ENCODE measurements around the gene PLA2G6. TPM values are rescaled to one million over a fixed set of nuclear protein-coding genes. Genes with fewer than 3 reads are reported as not detected.
A peak's percentile ranks its signal among the peaks of the same experiment; 100 is the strongest.

The PLA2G6 gene
- total RNA-seq, 2 experiments from 2014 or later = 65.0 to 72.0 TPM

DNA sequence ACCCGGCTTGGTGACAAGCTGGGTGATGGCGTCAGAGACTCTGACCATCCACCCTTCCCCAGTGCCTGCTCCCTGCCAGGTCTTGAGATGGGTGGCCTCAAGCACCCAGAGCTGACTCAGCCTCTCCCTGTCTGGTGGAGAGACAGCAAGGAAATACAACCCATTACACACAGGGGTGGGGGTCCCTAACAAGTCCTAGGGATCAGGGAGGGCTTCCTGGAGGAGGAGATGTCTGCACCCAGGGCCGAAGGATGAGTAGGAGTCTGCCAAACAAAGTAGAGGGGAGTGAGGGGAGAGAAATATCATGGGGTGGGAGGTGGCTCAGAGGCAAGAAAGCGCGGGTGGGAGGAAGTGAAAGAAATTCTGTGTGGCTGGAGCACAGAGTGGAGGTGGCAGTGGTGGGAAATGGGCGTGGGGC lies 26.9 kb upstream of the PLA2G6 start:
- H3K4me3 Mint-ChIP-seq = no peak overlapping the region
- H3K36me3 Mint-ChIP-seq (ENCODE audit: low read depth) = peaks cover 4% of the 10 kb centered on the region
- no peak overlapping the region for H3K27ac Mint-ChIP-seq
- ChIA-PET POLR2A (no interaction called here), CTCF (no interaction called here)
- H3K9me3 Mint-ChIP-seq = no peaks in the 10 kb centered on the region
- peaks cover 30% of the 10 kb centered on the region for H3K4me1 Mint-ChIP-seq
- H3K27me3 Mint-ChIP-seq = peaks cover 4% of the 10 kb centered on the region
- DNase-seq = no peak

- no peak for DNase-seq
- Mint-ChIP-seq H3K36me3 (ENCODE audit: low read depth) (no peaks in the 10 kb centered on the region), H3K4me1 (peaks cover 31% of the 10 kb centered on the region), H3K27me3 (no peaks in the 10 kb centered on the region), H3K4me3 (no peak overlapping the region), H3K27ac (no peak overlapping the region), H3K9me3 (no peaks in the 10 kb centered on the region)
- ChIA-PET POLR2A (no interaction called here), CTCF (interaction anchor here (0.6 to 1.4 kb wide), 2 partner anchors 8 to 14 kb away, joined by 3 to 5 read pairs; no protein-coding TSS in a partner anchor)
Observed at GRCh38 chr22:38207898-38208432, 26.3 kb upstream of the PLA2G6 start.

- Mint-ChIP-seq H3K27ac (no peak overlapping the region), H3K36me3 (ENCODE audit: low read depth) (no peaks in the 10 kb centered on the region), H3K9me3 (no peaks in the 10 kb centered on the region), H3K4me1 (peaks cover 40% of the 10 kb centered on the region), H3K27me3 (no peaks in the 10 kb centered on the region), H3K4me3 (no peak overlapping the region)
- no peak for DNase-seq
- POLR2A ChIA-PET = no interaction called here
- CTCF ChIA-PET = interaction anchor here (0.6 to 1.6 kb wide), 4 partner anchors 9 to 85 kb away, joined by 3 to 5 read pairs (median 3); no protein-coding TSS in a partner anchor
Observed at GRCh38 chr22:38205261-38206128, 23.9 kb upstream of the PLA2G6 start.

DNA sequence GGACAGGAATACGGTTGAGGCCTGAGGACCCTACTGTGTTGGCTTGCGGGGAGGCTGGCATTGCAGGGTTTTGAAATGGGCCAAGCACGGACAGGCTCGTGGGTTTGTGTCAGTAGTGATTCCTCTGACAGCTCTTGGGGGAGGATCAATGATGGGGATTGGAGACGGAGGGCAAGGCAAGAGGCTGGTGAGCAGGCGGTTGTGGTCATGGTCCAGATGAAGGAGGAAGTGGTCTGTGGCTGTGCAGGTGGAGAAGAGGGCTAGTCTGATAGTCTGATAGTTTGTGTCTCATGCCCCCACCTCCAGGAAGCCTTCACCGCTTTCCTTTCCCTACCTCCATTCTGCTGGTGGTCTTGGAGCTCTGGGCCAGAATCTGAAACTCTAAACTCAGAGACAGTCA lies 23.2 kb upstream of the PLA2G6 start:
- Mint-ChIP-seq H3K27me3 (no peaks in the 10 kb centered on the region), H3K27ac (peak overlapping the region; percentile 78), H3K4me1 (peaks cover 43% of the 10 kb centered on the region), H3K9me3 (no peaks in the 10 kb centered on the region), H3K4me3 (peak overlapping the region; percentile 2), H3K36me3 (ENCODE audit: low read depth) (no peaks in the 10 kb centered on the region)
- ChIA-PET POLR2A (no interaction called here), CTCF (interaction anchor here (0.6 to 2.4 kb wide), 5 partner anchors 9 to 86 kb away, joined by 3 to 9 read pairs (median 3); no protein-coding TSS in a partner anchor)
- DNase-seq = no peak

DNA sequence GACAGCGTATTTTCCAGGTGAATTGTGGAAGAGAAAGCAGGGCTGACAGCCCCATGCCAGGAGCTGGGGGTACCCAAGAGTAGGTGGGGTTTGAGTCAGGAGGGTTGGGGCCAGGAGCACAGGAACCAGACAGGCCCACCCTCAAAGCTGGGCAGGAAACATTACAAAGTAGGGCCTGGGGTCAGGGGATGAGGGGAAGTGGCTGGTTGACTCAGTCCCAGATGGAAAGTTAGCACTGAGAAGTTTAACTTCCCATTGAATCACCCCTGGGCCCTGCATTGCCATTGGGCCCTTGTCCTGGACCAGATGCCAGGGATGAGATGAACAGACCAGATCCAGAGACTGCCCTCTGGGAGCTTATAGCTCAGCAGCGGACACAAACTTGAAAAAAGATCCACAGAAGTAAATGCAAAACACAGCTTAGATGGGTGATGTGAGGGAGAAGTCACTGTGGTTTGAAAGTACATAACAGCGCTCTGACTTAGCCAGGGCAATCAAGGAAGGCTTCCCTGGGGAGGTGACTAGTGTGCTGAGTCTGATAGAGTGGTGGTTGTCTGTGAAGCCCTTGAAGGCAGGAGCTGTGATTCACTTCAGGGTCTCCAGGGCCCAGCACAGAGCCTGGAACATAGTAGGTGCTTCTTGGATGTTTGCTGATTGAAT lies 22.4 kb upstream of the PLA2G6 start:
- H3K36me3 Mint-ChIP-seq (ENCODE audit: low read depth) = no peaks in the 10 kb centered on the region
- ChIA-PET CTCF (interaction anchor here (0.8 to 2.4 kb wide), 3 partner anchors 11 to 67 kb away, joined by 4 to 9 read pairs (median 5); no protein-coding TSS in a partner anchor), POLR2A (no interaction called here)
- peaks cover 48% of the 10 kb centered on the region for H3K4me1 Mint-ChIP-seq
- H3K9me3 Mint-ChIP-seq = no peaks in the 10 kb centered on the region
- no peaks in the 10 kb centered on the region for H3K27me3 Mint-ChIP-seq
- no peak for DNase-seq
- H3K27ac Mint-ChIP-seq = peak overlapping the region; percentile 42
- peak overlapping the region; percentile 81 for H3K4me3 Mint-ChIP-seq

GRCh38 chr22:38203090-38203810 lies 21.6 kb upstream of the PLA2G6 start:
- peaks cover 49% of the 10 kb centered on the region for H3K4me1 Mint-ChIP-seq
- CTCF ChIA-PET = interaction anchor here (0.8 to 2.4 kb wide), 3 partner anchors 9 to 27 kb away, joined by 3 to 9 read pairs (median 3); no protein-coding TSS in a partner anchor
- no peaks in the 10 kb centered on the region for H3K36me3 Mint-ChIP-seq (ENCODE audit: low read depth)
- POLR2A ChIA-PET = interaction anchor here (0.6 kb wide), 1 partner anchor 12 kb away, joined by 6 read pairs; no protein-coding TSS in a partner anchor
- H3K27me3 Mint-ChIP-seq = no peaks in the 10 kb centered on the region
- peak overlapping the region; percentile 86 for H3K27ac Mint-ChIP-seq
- peak overlapping the region; percentile 81 for H3K4me3 Mint-ChIP-seq
- peak; percentile 54 for DNase-seq
- H3K9me3 Mint-ChIP-seq = no peaks in the 10 kb centered on the region

DNA sequence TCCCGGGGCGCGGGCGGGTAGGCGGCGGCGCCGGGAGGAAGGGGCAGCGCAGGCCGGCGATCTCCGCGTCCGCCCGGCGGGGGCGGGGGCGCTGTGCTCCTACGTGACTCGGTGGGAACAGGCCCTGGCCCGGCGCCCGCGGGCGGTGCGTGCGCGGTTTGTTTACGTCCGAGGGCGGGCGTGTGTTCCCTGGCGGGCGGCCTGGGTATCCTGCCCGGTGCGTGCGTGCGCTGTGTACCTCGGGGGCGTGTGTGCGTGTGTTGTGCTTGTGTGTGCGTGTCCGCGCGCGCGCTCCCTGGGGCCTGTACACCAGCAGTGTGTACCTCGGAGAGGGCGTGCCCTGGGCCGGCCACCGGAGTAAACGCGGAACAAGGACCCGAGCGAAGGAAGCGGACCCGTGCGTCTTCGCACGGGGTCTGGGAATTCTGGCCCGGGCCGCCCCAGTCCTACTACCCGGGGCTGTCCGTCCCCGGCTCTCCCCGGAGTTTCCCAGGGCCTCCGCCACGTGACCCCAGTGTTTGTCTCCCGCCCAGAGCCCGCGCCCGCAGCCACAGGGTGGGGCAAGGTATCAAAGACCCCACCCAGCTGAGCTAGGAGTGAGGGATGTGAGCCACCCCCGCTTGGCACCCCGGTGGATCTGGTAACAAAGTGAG lies 20.9 kb upstream of the PLA2G6 start:
- ChIA-PET POLR2A (interaction anchor here (0.6 kb wide), 1 partner anchor 11 kb away, joined by 6 read pairs; no protein-coding TSS in a partner anchor), CTCF (interaction anchor here (0.6 to 2.4 kb wide), 5 partner anchors 9 to 99 kb away, joined by 3 to 9 read pairs (median 3); no protein-coding TSS in a partner anchor)
- H3K9me3 Mint-ChIP-seq = no peaks in the 10 kb centered on the region
- H3K27me3 Mint-ChIP-seq = no peaks in the 10 kb centered on the region
- no peaks in the 10 kb centered on the region for H3K36me3 Mint-ChIP-seq (ENCODE audit: low read depth)
- peak; percentile 62 for DNase-seq
- H3K27ac Mint-ChIP-seq = peak overlapping the region; percentile 86
- peaks cover 49% of the 10 kb centered on the region for H3K4me1 Mint-ChIP-seq
- H3K4me3 Mint-ChIP-seq = peak overlapping the region; percentile 81

DNA sequence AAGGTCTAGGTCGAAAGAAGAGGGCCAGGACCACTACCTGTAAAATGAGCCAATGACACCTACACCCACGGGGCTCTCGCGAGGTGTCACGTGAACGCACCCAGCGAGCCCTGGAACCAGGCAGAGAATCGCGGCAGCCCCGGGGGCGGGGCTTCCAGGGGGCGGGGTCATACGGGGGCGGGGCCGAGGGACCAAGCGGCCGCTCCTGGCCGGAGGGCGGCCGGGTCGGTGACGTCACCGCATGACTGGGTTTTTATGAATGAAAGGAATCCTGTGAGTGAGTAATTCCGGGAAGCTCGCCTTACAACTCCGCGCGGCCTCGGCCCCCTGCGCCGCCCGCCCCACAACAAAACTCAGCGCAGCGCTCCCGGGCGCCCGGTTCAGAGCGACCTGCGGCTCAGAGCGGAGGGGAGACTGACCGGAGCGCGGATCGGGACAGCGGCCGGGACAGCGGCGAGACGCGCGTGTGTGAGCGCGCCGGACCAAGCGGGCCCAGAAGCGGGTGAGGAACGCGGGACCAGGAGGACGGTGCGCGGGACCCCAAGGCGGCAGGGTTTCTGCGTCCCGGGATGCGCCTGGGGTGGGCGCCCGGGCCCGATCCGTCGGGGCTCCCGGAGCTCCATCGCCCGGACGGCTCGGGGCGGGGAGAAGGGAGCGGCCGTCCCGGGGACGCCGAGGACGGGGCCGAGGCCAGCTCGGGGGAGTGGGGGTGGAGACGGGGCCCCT lies 20.2 kb upstream of the PLA2G6 start, which contains the start of gene MAFF:
MAFF (plus strand) TSS at position 284 of the 726 bp plus-strand sequence. CDS start 11,860 bp downstream, outside the sequence.
- no peaks in the 10 kb centered on the region for H3K36me3 Mint-ChIP-seq (ENCODE audit: low read depth)
- peak within 1 kb of the TSS; percentile 95 for H3K27ac Mint-ChIP-seq
- ChIA-PET POLR2A (interaction anchor here (0.7 kb wide), 1 partner anchor 780 kb away, joined by 3 read pairs; the partner anchor contains the start of gene APOBEC3B), CTCF (interaction anchor here (0.6 to 2.0 kb wide), 4 partner anchors 10 to 99 kb away, joined by 3 to 7 read pairs (median 4); no protein-coding TSS in a partner anchor)
- H3K27me3 Mint-ChIP-seq = no peaks in the 10 kb centered on the region
- no peaks in the 10 kb centered on the region for H3K9me3 Mint-ChIP-seq
- H3K4me1 Mint-ChIP-seq = peaks cover 49% of the 10 kb centered on the region
- peak; percentile 89 for DNase-seq
- peak within 1 kb of the TSS; percentile 81 for H3K4me3 Mint-ChIP-seq

GRCh38 chr22:38201371-38201710 lies 19.7 kb upstream of the PLA2G6 start:
- Mint-ChIP-seq H3K9me3 (no peaks in the 10 kb centered on the region), H3K4me1 (peaks cover 49% of the 10 kb centered on the region), H3K27me3 (no peaks in the 10 kb centered on the region), H3K27ac (peak overlapping the region; percentile 95), H3K36me3 (ENCODE audit: low read depth) (no peaks in the 10 kb centered on the region), H3K4me3 (peak overlapping the region; percentile 71)
- ChIA-PET POLR2A (interaction anchor here (0.7 kb wide), 1 partner anchor 781 kb away, joined by 3 read pairs; the partner anchor contains the start of gene APOBEC3B), CTCF (interaction anchor here (1.1 to 2.0 kb wide), 3 partner anchors 10 to 18 kb away, joined by 3 to 7 read pairs (median 3); no protein-coding TSS in a partner anchor)
- DNase-seq = no peak

- no peak overlapping the region for H3K27ac Mint-ChIP-seq
Observed at GRCh38 chr22:38199826-38200559, 18.4 kb upstream of the PLA2G6 start.

More at GRCh38 chr22:38199826-38200559, 18.4 kb upstream of the PLA2G6 start:
- Mint-ChIP-seq H3K4me1 (peaks cover 50% of the 10 kb centered on the region), H3K27me3 (no peaks in the 10 kb centered on the region), H3K4me3 (no peak overlapping the region), H3K9me3 (no peaks in the 10 kb centered on the region), H3K36me3 (ENCODE audit: low read depth) (no peaks in the 10 kb centered on the region)
- no peak for DNase-seq
- CTCF ChIA-PET = interaction anchor here (0.9 to 2.0 kb wide), 3 partner anchors 9 to 16 kb away, joined by 3 to 7 read pairs (median 3); no protein-coding TSS in a partner anchor
- POLR2A ChIA-PET = no interaction called here

All from activated CD4-positive, alpha-beta T cell treated with anti-CD3 and anti-CD28 coated beads, Interleukin-2, amount 10 ng/mL, durations not matched to agents 7 days and 5 days (primary cell).